Measurements from ENCODE around the gene CYP1A2.
A peak's percentile ranks its signal among the peaks of the same experiment; 100 is the strongest.
"Not testable (repeated sequence)": the region's sequence is repeated elsewhere in the genome, so short reads cannot be mapped to it uniquely, and the experiment has no call there.

Gene CYP1A2

DNA sequence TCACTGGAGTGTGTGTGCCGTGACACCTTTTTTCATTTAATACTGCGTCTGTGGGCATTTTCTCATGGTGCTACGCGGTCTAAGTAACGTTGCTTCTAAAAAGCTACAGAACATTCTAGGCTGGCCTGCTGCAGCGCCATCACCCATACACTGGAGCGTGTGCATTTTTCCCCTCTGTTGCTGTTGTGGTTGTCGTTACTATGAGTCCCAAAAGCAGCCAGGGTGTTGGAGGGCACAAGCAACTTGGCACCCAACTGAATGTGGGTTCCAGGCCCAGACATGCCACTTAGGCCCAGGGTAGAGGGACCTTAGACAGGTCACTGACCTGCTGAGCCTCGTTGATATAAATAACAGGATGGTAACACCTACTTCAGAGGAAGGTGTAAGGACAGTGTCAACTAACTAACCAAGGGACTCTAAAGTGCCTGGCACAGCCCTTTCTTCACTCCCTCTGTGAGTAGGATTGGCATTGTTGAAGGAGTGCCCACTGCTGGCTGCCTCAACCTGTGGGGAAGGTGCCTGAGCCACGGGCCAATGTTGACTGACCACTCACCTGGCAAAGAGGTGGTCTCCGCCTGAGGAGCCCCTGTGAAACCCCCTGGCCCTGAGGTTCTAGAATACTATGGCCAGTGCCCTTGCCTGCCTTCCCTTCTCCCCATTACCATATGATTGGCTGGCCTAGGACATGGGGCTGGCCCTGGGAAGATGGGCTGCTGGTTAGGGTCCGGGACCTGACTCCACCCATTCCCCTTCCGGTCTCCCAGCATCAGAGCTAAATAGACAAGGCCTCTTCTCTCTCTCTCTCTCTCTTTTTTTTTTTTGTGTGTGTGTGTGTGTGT is 36.8 kb downstream of the CYP1A2 start:
- Histone ChIP-seq H3K9me3 (ENCODE audit: control insufficient read depth, insufficient read depth, low read length) (no peaks in the 10 kb centered on the region), H3K27me3 (ENCODE audit: control insufficient read depth, insufficient read depth, low read length) (peaks cover 11% of the 10 kb centered on the region), H3K36me3 (ENCODE audit: control insufficient read depth, insufficient read depth, low read length) (no peaks in the 10 kb centered on the region), H3K27ac (ENCODE audit: low read depth, low read length) (no peak overlapping the region), H3K4me3 (ENCODE audit: low read depth, low read length) (no peak overlapping the region), H3K9ac (ENCODE audit: low read depth, low read length) (no peak overlapping the region), H3K4me1 (ENCODE audit: control insufficient read depth, insufficient read depth, low read length) (peaks cover 32% of the 10 kb centered on the region)

DNA sequence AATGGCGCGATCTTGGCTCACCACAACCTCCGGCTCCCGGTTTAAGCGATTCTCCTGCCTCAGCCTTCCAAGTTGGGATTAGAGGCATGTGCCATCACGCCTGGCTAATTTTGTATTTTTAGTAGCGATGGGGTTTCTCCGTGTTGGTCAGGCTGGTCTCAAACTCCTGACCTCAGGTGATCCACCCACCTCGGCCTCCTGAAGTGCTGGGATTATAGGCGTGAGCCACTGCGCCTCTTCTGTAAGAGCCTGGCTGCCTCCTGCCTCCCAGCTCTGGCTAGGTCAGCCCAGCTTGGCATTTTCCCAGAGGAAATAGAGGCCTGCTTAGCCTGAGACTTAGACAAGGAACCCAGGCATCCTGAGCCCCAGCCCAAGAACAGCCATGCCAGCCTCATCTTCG is 37.4 kb downstream of the CYP1A2 start:
- H3K27me3 ChIP-seq (ENCODE audit: control insufficient read depth, insufficient read depth, low read length); H3K9ac ChIP-seq (ENCODE audit: low read depth, low read length); H3K4me3 ChIP-seq (ENCODE audit: low read depth, low read length); H3K36me3 ChIP-seq (ENCODE audit: control insufficient read depth, insufficient read depth, low read length); H3K27ac ChIP-seq (ENCODE audit: low read depth, low read length); H3K9me3 ChIP-seq (ENCODE audit: control insufficient read depth, insufficient read depth, low read length): not testable (repeated sequence)
- H3K4me1 ChIP-seq (ENCODE audit: control insufficient read depth, insufficient read depth, low read length), result peaks cover 32% of the 10 kb centered on the region

DNA sequence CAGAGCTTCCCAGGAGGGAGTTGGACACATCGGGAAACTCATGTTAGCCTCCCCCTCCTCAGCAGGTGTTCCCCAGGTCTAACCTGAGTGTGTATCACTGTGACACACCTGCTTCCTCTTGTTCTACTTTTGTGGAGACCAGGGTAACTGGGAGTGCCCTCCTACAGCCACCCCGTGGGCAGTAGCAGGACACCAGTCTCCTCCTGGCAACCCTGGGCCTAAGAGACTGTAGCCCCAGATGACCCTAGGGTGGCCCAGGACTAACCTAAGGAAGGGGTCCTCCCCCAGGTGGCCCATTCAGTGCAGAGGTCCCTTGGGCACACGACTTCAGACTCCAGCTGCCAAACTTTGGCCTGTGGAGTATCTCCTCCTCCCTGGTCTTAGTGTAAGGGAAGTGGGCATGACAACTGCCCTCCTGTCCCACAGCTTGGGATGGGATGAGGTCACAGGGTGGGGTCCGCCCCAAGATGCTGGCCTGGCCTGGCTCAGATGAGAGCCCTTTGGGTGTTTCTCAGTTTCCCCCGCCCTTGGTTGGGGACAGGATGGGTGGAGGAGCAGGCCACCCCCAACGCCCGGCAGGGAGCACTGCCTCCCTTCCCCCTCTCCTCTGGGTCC is 38.0 kb downstream of the CYP1A2 start:
- H3K27ac ChIP-seq (ENCODE audit: low read depth, low read length), result no peak overlapping the region
- peaks cover 29% of the 10 kb centered on the region for H3K4me1 ChIP-seq (ENCODE audit: control insufficient read depth, insufficient read depth, low read length)
- H3K4me3 ChIP-seq (ENCODE audit: low read depth, low read length), result no peak overlapping the region
- H3K9me3 ChIP-seq (ENCODE audit: control insufficient read depth, insufficient read depth, low read length), result no peaks in the 10 kb centered on the region
- no peaks in the 10 kb centered on the region for H3K27me3 ChIP-seq (ENCODE audit: control insufficient read depth, insufficient read depth, low read length)
- no peak overlapping the region for H3K9ac ChIP-seq (ENCODE audit: low read depth, low read length)
- no peaks in the 10 kb centered on the region for H3K36me3 ChIP-seq (ENCODE audit: control insufficient read depth, insufficient read depth, low read length)

DNA sequence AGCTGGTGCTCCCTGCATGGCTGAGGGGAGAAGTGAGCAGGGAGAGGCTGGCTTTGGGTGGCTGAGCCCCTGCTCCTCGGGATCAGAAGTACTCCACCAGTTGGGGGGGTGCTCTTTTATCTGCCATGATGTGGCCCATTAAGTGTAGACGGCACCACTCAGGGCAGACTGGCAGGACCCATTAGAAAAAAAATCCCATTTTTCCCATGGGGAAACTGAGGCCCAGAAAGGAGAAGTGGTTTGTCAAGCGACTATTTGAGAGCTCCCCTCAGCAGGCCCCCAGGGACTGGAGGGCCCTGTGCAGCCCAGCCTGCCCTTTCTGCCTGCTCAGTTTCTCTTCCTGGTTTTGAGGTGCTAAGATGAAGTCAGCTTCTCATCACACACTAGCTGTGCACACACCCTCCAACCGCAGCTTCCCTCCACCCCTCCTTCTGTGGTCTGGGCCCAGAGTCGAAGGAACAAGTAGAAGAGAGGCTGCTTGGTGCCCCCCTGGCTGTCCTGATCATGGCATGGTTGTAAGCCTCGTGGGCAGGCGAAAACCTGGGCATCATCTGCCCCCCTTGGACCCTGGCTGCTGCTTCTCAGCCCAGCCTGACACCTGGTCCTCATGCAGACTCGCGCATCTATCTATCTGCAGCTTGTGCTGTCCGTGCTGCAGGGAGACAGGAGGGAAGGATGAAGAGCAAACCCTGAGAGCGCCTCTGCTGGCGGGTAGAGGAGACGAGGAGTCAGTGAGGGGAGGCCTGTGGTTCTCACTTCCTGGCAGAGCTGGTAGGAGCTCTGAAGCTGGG is 38.8 kb downstream of the CYP1A2 start:
- Histone ChIP-seq H3K9me3 (ENCODE audit: control insufficient read depth, insufficient read depth, low read length) (no peaks in the 10 kb centered on the region), H3K27ac (ENCODE audit: low read depth, low read length) (peak overlapping the region; percentile 6), H3K4me1 (ENCODE audit: control insufficient read depth, insufficient read depth, low read length) (peaks cover 29% of the 10 kb centered on the region), H3K9ac (ENCODE audit: low read depth, low read length) (no peak overlapping the region), H3K4me3 (ENCODE audit: low read depth, low read length) (no peak overlapping the region), H3K27me3 (ENCODE audit: control insufficient read depth, insufficient read depth, low read length) (no peaks in the 10 kb centered on the region), H3K36me3 (ENCODE audit: control insufficient read depth, insufficient read depth, low read length) (no peaks in the 10 kb centered on the region)

DNA sequence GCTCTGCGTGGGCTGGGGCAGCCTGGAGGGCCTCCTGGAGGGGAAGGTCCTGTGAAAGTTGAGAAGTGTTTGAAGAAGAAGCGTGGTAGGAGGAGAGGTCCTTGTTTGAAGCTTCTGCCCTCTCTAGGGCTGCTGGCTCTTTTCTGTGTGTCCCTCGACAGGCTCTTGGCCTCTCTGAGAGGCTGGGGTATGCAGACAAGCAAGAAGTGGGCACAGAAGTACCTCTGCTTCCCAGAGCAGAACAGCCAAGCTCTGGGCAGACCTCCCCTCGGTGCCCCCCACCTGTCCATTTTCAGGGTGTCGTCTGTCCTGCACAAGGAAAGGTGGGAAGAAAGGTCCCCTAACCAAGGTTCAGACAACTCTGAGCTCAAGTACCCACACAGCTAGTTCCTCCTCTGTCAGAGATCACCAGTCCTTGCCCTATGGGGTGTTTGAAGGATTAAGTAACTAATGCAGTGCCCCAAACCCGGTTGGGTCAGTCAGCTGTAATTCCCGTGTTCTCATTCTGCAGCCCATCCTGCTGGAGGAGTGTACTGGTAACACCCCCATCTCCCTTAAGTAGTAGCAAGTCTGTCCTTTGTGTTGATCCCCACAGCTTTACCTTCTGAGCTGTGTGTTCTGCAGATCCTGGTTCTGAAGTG is 39.5 kb downstream of the CYP1A2 start:
- H3K4me1 ChIP-seq (ENCODE audit: control insufficient read depth, insufficient read depth, low read length), result peaks cover 26% of the 10 kb centered on the region
- H3K9ac ChIP-seq (ENCODE audit: low read depth, low read length), result no peak overlapping the region
- H3K27me3 ChIP-seq (ENCODE audit: control insufficient read depth, insufficient read depth, low read length), result no peaks in the 10 kb centered on the region
- no peak overlapping the region for H3K4me3 ChIP-seq (ENCODE audit: low read depth, low read length)
- H3K36me3 ChIP-seq (ENCODE audit: control insufficient read depth, insufficient read depth, low read length), result no peaks in the 10 kb centered on the region
- H3K9me3 ChIP-seq (ENCODE audit: control insufficient read depth, insufficient read depth, low read length), result no peaks in the 10 kb centered on the region
- H3K27ac ChIP-seq (ENCODE audit: low read depth, low read length), result peak overlapping the region; percentile 56

DNA sequence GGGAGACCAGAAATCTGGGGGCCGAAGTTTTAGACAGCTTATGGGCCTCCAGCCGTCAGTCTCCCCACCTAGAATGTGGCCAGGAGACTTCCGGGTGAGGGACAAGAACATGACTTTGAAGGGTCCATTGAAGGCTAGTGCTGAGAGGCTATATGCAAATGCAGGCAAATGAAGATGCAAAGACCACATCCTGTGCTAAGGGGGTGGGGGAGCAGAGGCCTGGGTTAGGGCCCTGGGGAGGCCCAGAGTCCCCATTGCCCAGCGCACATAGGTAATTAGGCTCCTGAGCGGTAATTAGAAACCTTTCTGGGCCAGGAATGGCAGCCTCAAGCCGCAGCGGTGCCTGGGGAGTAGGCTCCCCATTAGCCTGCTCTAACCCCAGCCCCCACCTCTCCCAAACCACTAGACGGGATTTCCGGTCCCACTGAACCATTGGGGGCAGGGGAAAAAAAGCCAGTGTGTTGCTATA is 40.1 kb downstream of the CYP1A2 start:
- H3K36me3 ChIP-seq (ENCODE audit: control insufficient read depth, insufficient read depth, low read length), result no peaks in the 10 kb centered on the region
- no peaks in the 10 kb centered on the region for H3K27me3 ChIP-seq (ENCODE audit: control insufficient read depth, insufficient read depth, low read length)
- no peaks in the 10 kb centered on the region for H3K9me3 ChIP-seq (ENCODE audit: control insufficient read depth, insufficient read depth, low read length)
- no peak overlapping the region for H3K27ac ChIP-seq (ENCODE audit: low read depth, low read length)
- no peak overlapping the region for H3K4me3 ChIP-seq (ENCODE audit: low read depth, low read length)
- H3K4me1 ChIP-seq (ENCODE audit: control insufficient read depth, insufficient read depth, low read length), result peaks cover 24% of the 10 kb centered on the region
- H3K9ac ChIP-seq (ENCODE audit: low read depth, low read length), result no peak overlapping the region

DNA sequence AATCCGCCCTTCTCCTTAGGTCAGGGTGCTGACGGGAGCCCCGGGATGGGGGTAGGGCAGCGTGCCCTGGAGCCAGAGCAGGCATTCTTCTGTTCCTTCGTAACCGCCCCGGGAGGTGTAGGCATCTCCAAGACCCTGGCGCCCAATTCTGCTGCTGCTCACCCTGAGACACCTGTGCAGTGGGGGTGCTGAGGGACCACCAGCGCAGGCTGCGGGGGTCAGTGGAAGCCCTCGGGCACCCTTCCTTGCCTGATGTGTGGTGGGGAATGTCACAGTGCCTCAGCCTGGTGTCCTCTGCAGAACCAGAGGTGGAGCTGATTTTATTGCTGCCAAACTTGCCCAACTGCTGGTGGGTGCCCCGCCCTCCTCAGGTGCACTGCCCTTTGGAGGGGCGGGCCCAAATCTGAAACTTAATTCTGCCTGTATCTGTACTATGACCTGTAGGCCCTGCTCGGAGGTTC is 40.6 kb downstream of the CYP1A2 start:
- H3K9me3 ChIP-seq (ENCODE audit: control insufficient read depth, insufficient read depth, low read length), result no peaks in the 10 kb centered on the region
- no peaks in the 10 kb centered on the region for H3K36me3 ChIP-seq (ENCODE audit: control insufficient read depth, insufficient read depth, low read length)
- no peaks in the 10 kb centered on the region for H3K27me3 ChIP-seq (ENCODE audit: control insufficient read depth, insufficient read depth, low read length)
- H3K27ac ChIP-seq (ENCODE audit: low read depth, low read length), result no peak overlapping the region
- no peak overlapping the region for H3K4me3 ChIP-seq (ENCODE audit: low read depth, low read length)
- no peak overlapping the region for H3K9ac ChIP-seq (ENCODE audit: low read depth, low read length)
- peaks cover 24% of the 10 kb centered on the region for H3K4me1 ChIP-seq (ENCODE audit: control insufficient read depth, insufficient read depth, low read length)

DNA sequence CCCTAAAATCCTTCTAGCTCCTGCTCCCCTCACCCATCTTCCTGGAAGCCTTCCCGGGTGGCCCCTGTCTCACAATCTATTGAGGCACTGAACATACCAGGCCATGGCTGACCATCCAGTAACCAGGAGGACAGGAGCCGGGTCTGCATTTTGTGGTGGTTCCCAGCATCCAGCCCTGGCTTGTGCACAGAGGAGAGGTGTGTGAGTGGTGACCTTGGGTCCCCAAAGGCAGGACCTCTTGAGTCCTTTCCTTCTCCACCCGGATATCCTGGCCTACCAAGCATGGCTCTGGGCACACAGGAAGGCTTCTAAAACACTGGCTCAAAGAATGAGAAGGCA is 41.1 kb downstream of the CYP1A2 start:
- no peaks in the 10 kb centered on the region for H3K9me3 ChIP-seq (ENCODE audit: control insufficient read depth, insufficient read depth, low read length)
- H3K9ac ChIP-seq (ENCODE audit: low read depth, low read length), result no peak overlapping the region
- H3K4me1 ChIP-seq (ENCODE audit: control insufficient read depth, insufficient read depth, low read length), result peaks cover 24% of the 10 kb centered on the region
- H3K4me3 ChIP-seq (ENCODE audit: low read depth, low read length), result no peak overlapping the region
- no peak overlapping the region for H3K27ac ChIP-seq (ENCODE audit: low read depth, low read length)
- no peaks in the 10 kb centered on the region for H3K36me3 ChIP-seq (ENCODE audit: control insufficient read depth, insufficient read depth, low read length)
- H3K27me3 ChIP-seq (ENCODE audit: control insufficient read depth, insufficient read depth, low read length), result no peaks in the 10 kb centered on the region

DNA sequence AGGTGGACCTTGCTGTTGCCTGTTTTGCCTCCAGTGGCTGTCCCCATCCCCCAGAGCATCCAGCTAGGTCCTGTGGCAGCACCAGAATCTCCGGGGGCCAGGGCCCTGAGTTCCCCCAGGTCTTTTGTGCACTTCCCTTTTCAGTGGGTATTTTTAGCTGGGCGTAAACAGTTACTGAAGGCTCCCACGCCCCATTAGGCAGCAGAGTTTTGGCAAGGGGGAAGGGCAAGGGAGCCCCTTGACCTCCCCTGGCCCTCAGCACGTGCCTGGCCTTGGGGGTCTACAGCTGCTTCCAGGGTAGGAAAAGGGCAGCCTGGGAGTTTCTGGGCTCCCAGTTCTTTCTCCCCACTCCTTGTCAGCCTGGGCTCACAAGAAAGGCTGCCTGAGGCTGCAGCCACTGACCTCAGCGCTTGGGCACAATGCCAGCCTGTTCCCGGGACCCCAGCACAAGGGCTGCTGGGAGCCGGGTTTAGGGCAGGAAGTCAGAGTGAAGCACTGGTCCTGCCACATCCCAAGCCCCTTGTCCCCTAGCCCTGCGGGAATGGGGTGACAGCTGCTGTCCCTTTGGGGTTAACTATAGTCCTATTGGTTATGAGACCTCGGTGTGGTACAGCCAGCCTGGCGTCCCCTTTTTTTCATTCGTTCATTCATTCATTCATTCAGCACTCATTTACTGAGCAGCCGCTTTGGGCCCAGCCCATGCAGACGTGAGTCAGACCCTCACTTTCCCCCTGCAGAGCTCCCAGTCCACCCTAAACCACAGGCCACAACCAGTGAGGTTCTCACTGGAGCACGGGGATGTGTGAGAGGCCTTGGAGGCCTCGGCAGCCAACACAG is 41.7 kb downstream of the CYP1A2 start:
- Histone ChIP-seq H3K9ac (ENCODE audit: low read depth, low read length) (no peak overlapping the region), H3K4me1 (ENCODE audit: control insufficient read depth, insufficient read depth, low read length) (peaks cover 24% of the 10 kb centered on the region), H3K27me3 (ENCODE audit: control insufficient read depth, insufficient read depth, low read length) (no peaks in the 10 kb centered on the region), H3K9me3 (ENCODE audit: control insufficient read depth, insufficient read depth, low read length) (no peaks in the 10 kb centered on the region), H3K36me3 (ENCODE audit: control insufficient read depth, insufficient read depth, low read length) (no peaks in the 10 kb centered on the region), H3K27ac (ENCODE audit: low read depth, low read length) (no peak overlapping the region), H3K4me3 (ENCODE audit: low read depth, low read length) (no peak overlapping the region)

DNA sequence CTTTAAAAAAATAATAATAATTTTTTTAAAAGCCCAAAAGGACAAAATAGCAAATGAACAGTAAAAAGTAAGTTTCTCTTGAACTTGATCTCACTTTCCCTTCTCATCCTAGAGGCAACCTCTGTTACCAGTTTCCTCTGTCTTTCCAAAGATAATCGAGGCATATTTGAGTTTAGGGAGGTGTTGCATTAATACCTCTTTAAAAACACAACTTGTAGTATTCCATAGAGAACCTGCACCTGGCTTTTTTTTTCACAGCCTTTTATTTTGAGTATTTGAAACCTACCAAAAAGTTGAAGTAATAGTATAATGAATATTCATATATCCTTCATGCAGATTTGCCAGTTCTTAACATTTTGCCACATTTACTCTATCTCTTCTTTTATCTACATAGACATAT is 42.4 kb downstream of the CYP1A2 start:
- Histone ChIP-seq H3K27me3 (ENCODE audit: control insufficient read depth, insufficient read depth, low read length) (no peaks in the 10 kb centered on the region), H3K4me1 (ENCODE audit: control insufficient read depth, insufficient read depth, low read length) (peaks cover 24% of the 10 kb centered on the region), H3K4me3 (ENCODE audit: low read depth, low read length) (no peak overlapping the region)

More for the DNA sequence above, 42.4 kb downstream of the CYP1A2 start:
- no peak overlapping the region for H3K9ac ChIP-seq (ENCODE audit: low read depth, low read length)
- H3K36me3 ChIP-seq (ENCODE audit: control insufficient read depth, insufficient read depth, low read length), result no peaks in the 10 kb centered on the region
- H3K9me3 ChIP-seq (ENCODE audit: control insufficient read depth, insufficient read depth, low read length), result no peaks in the 10 kb centered on the region
- H3K27ac ChIP-seq (ENCODE audit: low read depth, low read length), result no peak overlapping the region
